GM12878 (cell line): ENCODE measurements around the gene SGIP1. TPM values are rescaled to one million over a fixed set of nuclear protein-coding genes. Genes with fewer than 3 reads are reported as not detected.

ENCODE experiments used
- ATAC-seq: fragments of 200-7000 bp; cut with Tn5 transposase; 3 replicates; pipeline ENCODE4 v1.9.1; 2020; ENCODE audit warnings: mild to moderate bottlenecking, moderate library complexity
- BruUV-seq: library from RNA; stranded (reverse); fragments of 400-500 nt; replicated peaks from 2 replicates; lab custom pipeline; 2021; lab: Mats Ljungman, UMichigan
- CTCF ChIA-PET: fragments of 300-600 bp; sonication (Branson Sonifier 250); formaldehyde crosslinking; extraction: SDS; loops from one replicate; lab custom pipeline; 2021; ENCODE audit warnings: inconsistent platforms; lab: Yijun Ruan, JAX
- POLR2A ChIA-PET: fragments of 350-600 bp; formaldehyde crosslinking; extraction: SDS; loops from one replicate; lab custom pipeline; 2021; ENCODE audit warnings: inconsistent platforms; lab: Charles Lee
- RAD21 ChIA-PET: fragments of 300-600 bp; sonication (Branson Sonifier 250); formaldehyde crosslinking; loops from one replicate; lab custom pipeline; 2023; ENCODE audit warnings: antibody characterized with exemption; ENCODE audit not compliant: unreplicated experiment; lab: Charles Lee
- SMC1A ChIA-PET: fragments of 300-600 bp; sonication (Branson Sonifier 250); formaldehyde crosslinking; loops from one replicate; lab custom pipeline; 2023; ENCODE audit not compliant: unreplicated experiment, uncharacterized antibody; lab: Charles Lee
- DNase-seq: peaks from one replicate; pipeline ENCODE4 v3.0.0-alpha.2; 2011; ENCODE audit warnings: low read depth, low spot score
- FAIRE-seq: peaks from 3 replicates; lab custom pipeline; 2011; peaks lifted over from hg19 to GRCh38; lab: Jason Lieb, UNC
- H2AFZ ChIP-seq: 2 replicates; pipeline ENCODE4 v1.6.0; 2011; ENCODE audit warnings: low read depth, low read length, control low read depth; ENCODE audit not compliant: control insufficient read depth
- H3K27ac ChIP-seq: 2 replicates; pipeline ENCODE4 v1.5.1; 2011; ENCODE audit warnings: control low read depth; ENCODE audit not compliant: control insufficient read depth, insufficient read depth
- H3K27me3 ChIP-seq, 2 experiments: replicated peaks in 1 of 2; 2 replicates each; pipeline versions ENCODE4 v1.6.0 to v1.6.1; 2011; ENCODE audit warnings: low read length in 1 of 2; ENCODE audit not compliant: control insufficient read depth in 2 of 2, insufficient read depth in 2 of 2
- H3K36me3 ChIP-seq, 2 experiments: 2 replicates each; pipeline ENCODE4 v1.5.1; 2011; ENCODE audit warnings: low read length in 1 of 2; ENCODE audit not compliant: control insufficient read depth in 2 of 2, insufficient read depth in 2 of 2
- H3K4me1 ChIP-seq: 2 replicates; pipeline ENCODE4 v1.6.1; 2011; ENCODE audit warnings: mild to moderate bottlenecking, low read length, moderate library complexity, mixed read lengths; ENCODE audit not compliant: control insufficient read depth, insufficient read depth
- H3K4me2 ChIP-seq: 2 replicates; pipeline ENCODE4 v1.6.0; 2011; ENCODE audit warnings: control low read depth; ENCODE audit not compliant: control insufficient read depth, insufficient read depth
- H3K4me3 ChIP-seq: fragments of 200-600 bp; sonication (generic); 2 replicates; pipeline ENCODE4 v1.5.1; 2016
- H3K79me2 ChIP-seq: 2 replicates; pipeline ENCODE4 v1.6.0; 2011; ENCODE audit warnings: low read length; ENCODE audit not compliant: control insufficient read depth, insufficient read depth
- H3K9ac ChIP-seq: 2 replicates; pipeline ENCODE4 v1.8.0; 2011; ENCODE audit warnings: low read length, control low read depth, mixed read lengths; ENCODE audit not compliant: control insufficient read depth, insufficient read depth
- H3K9me3 ChIP-seq: replicated peaks from 3 replicates; pipeline ENCODE4 v1.5.1; 2011; ENCODE audit warnings: mild to moderate bottlenecking, low read length; ENCODE audit not compliant: control insufficient read depth, insufficient read depth
- H4K20me1 ChIP-seq: 2 replicates; pipeline ENCODE4 v1.6.0; 2011; ENCODE audit not compliant: control insufficient read depth, insufficient read depth
- CHD2 ChIP-seq: IDR thresholded peaks from 2 replicates; pipeline ENCODE4 v1.6.1; 2011; ENCODE audit warnings: low read depth, low read length, improper control_type of control experiment, borderline replicate concordance
- CTCF ChIP-seq, 3 experiments: IDR thresholded peaks in 2 of 3; conservative IDR thresholded peaks in 1 of 3; 2 replicates each; pipeline ENCODE4 v1.5.1; 2011; ENCODE audit warnings: low read depth in 3 of 3, low read length in 3 of 3, mild to moderate bottlenecking in 3 of 3, control low read depth in 2 of 3, moderate library complexity in 2 of 3, inconsistent platforms in 1 of 3, mixed read lengths in 1 of 3; ENCODE audit not compliant: control insufficient read depth in 2 of 3, insufficient read depth in 1 of 3; ENCODE audit errors: extremely low read depth in 1 of 3
- DPF2 ChIP-seq: fragments of 450-650 bp; IDR thresholded peaks from 2 replicates; pipeline ENCODE4 v1.6.1; 2017; ENCODE audit warnings: mild to moderate bottlenecking
- IRF3 ChIP-seq: fragments of 450-650 bp; IDR thresholded peaks from 2 replicates; pipeline ENCODE4 v1.6.1; 2014; ENCODE audit warnings: mild to moderate bottlenecking
- JUND ChIP-seq: IDR thresholded peaks from 2 replicates; pipeline ENCODE4 v1.6.1; 2012; ENCODE audit warnings: low read depth, mild to moderate bottlenecking, low read length, improper control_type of control experiment, moderate library complexity
- KDM1A ChIP-seq: fragments of 200-600 bp; sonication (generic); IDR thresholded peaks from 2 replicates; pipeline ENCODE4 v1.6.1; 2016; ENCODE audit warnings: borderline replicate concordance
- MEF2A ChIP-seq: IDR thresholded peaks from 2 replicates; pipeline ENCODE4 v1.6.1; 2011; ENCODE audit warnings: low read depth, mild to moderate bottlenecking, low read length, moderate library complexity; ENCODE audit not compliant: insufficient read depth
- MXI1 ChIP-seq: fragments of 150-350 bp; IDR thresholded peaks from 2 replicates; pipeline ENCODE4 v1.6.1; 2011; ENCODE audit warnings: low read depth, mild to moderate bottlenecking, inconsistent platforms, low read length, improper control_type of control experiment
- NRF1 ChIP-seq: conservative IDR thresholded peaks from 2 replicates; pipeline ENCODE4 v1.6.1; 2011; ENCODE audit warnings: mild to moderate bottlenecking, low read depth, low read length, improper control_type of control experiment
- POLR2A ChIP-seq: IDR thresholded peaks from 2 replicates; pipeline ENCODE4 v1.6.1; 2011; ENCODE audit warnings: low read depth, mild to moderate bottlenecking, low read length
- POLR2AphosphoS2 ChIP-seq: IDR thresholded peaks from 2 replicates; pipeline ENCODE4 v1.6.1; 2011; ENCODE audit warnings: low read depth, mild to moderate bottlenecking, low read length, improper control_type of control experiment, moderate library complexity
- RAD21 ChIP-seq: IDR thresholded peaks from 2 replicates; pipeline ENCODE4 v1.6.1; 2011; ENCODE audit warnings: mild to moderate bottlenecking, low read depth, low read length, moderate library complexity; ENCODE audit not compliant: insufficient read depth
- RCOR1 ChIP-seq: conservative IDR thresholded peaks from 2 replicates; pipeline ENCODE4 v1.6.1; 2012; ENCODE audit warnings: low read depth, low read length, improper control_type of control experiment
- SMC3 ChIP-seq: IDR thresholded peaks from 2 replicates; pipeline ENCODE4 v1.6.1; 2011; ENCODE audit warnings: low read length, improper control_type of control experiment, borderline replicate concordance
- SPI1 ChIP-seq: IDR thresholded peaks from 2 replicates; pipeline ENCODE4 v1.6.1; 2011; ENCODE audit warnings: low read depth, mild to moderate bottlenecking, low read length, moderate library complexity, borderline replicate concordance; ENCODE audit not compliant: insufficient read depth
- ZSCAN29 ChIP-seq: fragments of 450-650 bp; IDR thresholded peaks from 2 replicates; pipeline ENCODE4 v1.6.1; 2017; ENCODE audit warnings: mild to moderate bottlenecking, moderate library complexity
- WGBS: methylation state at CpG from one replicate; pipeline ENCODE4 v1.1.6; 2016; ENCODE audit warnings: low lambda C conversion rate; ENCODE audit not compliant: insufficient replicate concordance, insufficient coverage; ENCODE audit errors: missing lambda C conversion rate; 5-methylcytosine and 5-hydroxymethylcytosine counted together
- in situ Hi-C: fragments of 300-500 bp; cut with MboI; formaldehyde crosslinking; loops from 9 replicates; pipeline ENCODE4 v1.14.3; 2018; ENCODE audit warnings: mixed read lengths
- intact Hi-C: fragments of 100-400 bp; cut with micrococcal nuclease; formaldehyde crosslinking; loops from one replicate; pipeline ENCODE4 v1.14.2; 2022; ENCODE audit not compliant: unreplicated experiment
- polyA plus RNA-seq, 11 experiments: library from polyadenylated mRNA; depleted of rRNA in 4 of 11; unstranded in 6 of 11; stranded (reverse) in 5 of 11; fragments of >200 nt; fragmentation: Nextera tagmentation in 4 of 11; fragmentation: Illumina TruSeq in 1 of 11; extraction: Ambion mirVana in 4 of 11; extraction: Trizol in 1 of 11; gene quantifications; 1 replicate in 1 of 11; 2 replicates in 10 of 11; pipeline versions ENCODE4 v1.2.1 to v1.2.3, GENCODE V29; 2011 to 2016; ENCODE audit warnings: inconsistent platforms in 2 of 11, missing spikeins in 2 of 11, low read depth in 1 of 11
- total RNA-seq, 4 experiments: library from RNA; depleted of rRNA in 3 of 4; stranded (reverse); fragments of >200 nt in 3 of 4; fragmentation: Illumina TruSeq in 1 of 4; extraction: Trizol in 1 of 4; gene quantifications; 2 replicates each; pipeline versions ENCODE4 v1.2.1 to v1.2.3, GENCODE V29; 2013 to 2021
- TF ChIP-seq, protein P1 (sequence below): fragments of 450-650 bp; IDR thresholded peaks from 2 replicates; pipeline ENCODE4 v1.6.1; 2017; ENCODE audit warnings: antibody characterized with exemption, mild to moderate bottlenecking, moderate library complexity

Gene SGIP1
- total and polyA plus RNA-seq, 10 of the 15 experiments (the other 5 are each of a cell fraction or from before 2014, with no cell fraction given), result 0.15 TPM; not detected in 9

GRCh38 chr1:66725885-66726665 is 192.1 kb downstream of the SGIP1 start:
- RAD21 ChIA-PET, result interaction anchor here (1.0 to 2.7 kb wide), 4 partner anchors 12 to 280 kb away, joined by 3 to 6 read pairs (median 4); no protein-coding TSS in a partner anchor
- SMC1A ChIA-PET, result interaction anchor here (1.0 to 2.7 kb wide), 7 partner anchors 7 to 476 kb away, joined by 3 to 11 read pairs (median 3); no protein-coding TSS in a partner anchor
- intact Hi-C loops, result loop anchor here (1.0 to 5.0 kb wide), 4 partner anchors 119 to 767 kb away; no protein-coding TSS in a partner anchor
- FAIRE-seq (peak; percentile 68), ATAC-seq (peak; percentile 93), DNase-seq (peak; percentile 26)
- no TSS peak for BruUV-seq
- no peak overlapping the region for H3K9ac ChIP-seq
- no peak overlapping the region for H3K4me2 ChIP-seq
- H3K9me3 ChIP-seq, result no peaks in the 10 kb centered on the region
- in situ Hi-C loops, result loop anchor here (10.0 kb wide), 1 partner anchor 471 kb away; no protein-coding TSS in a partner anchor
- H3K79me2 ChIP-seq, result no peaks in the 10 kb centered on the region
- 14% methylated on average over 9 of the region's 9 CpGs for WGBS
- no peaks in the 10 kb centered on the region for H3K36me3 ChIP-seq
- POLR2A ChIA-PET, result no interaction called here
- no peaks in the 10 kb centered on the region for H4K20me1 ChIP-seq
- peaks cover 0 to 8% of the 10 kb centered on the region in 2 experiments; a peak in 1 of 4 replicates for H3K27me3 ChIP-seq
- H3K4me1 ChIP-seq, result no peaks in the 10 kb centered on the region
- CTCF ChIA-PET, result interaction anchor here (0.6 to 2.6 kb wide), 19 partner anchors 8 to 768 kb away, joined by 3 to 7 read pairs (median 4); no protein-coding TSS in a partner anchor
- H3K4me3 ChIP-seq, result no peak overlapping the region
- H3K27ac ChIP-seq, result no peak overlapping the region
- no peak overlapping the region for H2AFZ ChIP-seq
- TF ChIP-seq POLR2A, result no peak
- TF ChIP-seq, protein P1, sequence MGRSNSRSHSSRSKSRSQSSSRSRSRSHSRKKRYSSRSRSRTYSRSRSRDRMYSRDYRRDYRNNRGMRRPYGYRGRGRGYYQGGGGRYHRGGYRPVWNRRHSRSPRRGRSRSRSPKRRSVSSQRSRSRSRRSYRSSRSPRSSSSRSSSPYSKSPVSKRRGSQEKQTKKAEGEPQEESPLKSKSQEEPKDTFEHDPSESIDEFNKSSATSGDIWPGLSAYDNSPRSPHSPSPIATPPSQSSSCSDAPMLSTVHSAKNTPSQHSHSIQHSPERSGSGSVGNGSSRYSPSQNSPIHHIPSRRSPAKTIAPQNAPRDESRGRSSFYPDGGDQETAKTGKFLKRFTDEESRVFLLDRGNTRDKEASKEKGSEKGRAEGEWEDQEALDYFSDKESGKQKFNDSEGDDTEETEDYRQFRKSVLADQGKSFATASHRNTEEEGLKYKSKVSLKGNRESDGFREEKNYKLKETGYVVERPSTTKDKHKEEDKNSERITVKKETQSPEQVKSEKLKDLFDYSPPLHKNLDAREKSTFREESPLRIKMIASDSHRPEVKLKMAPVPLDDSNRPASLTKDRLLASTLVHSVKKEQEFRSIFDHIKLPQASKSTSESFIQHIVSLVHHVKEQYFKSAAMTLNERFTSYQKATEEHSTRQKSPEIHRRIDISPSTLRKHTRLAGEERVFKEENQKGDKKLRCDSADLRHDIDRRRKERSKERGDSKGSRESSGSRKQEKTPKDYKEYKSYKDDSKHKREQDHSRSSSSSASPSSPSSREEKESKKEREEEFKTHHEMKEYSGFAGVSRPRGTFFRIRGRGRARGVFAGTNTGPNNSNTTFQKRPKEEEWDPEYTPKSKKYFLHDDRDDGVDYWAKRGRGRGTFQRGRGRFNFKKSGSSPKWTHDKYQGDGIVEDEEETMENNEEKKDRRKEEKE, result no peak
- no peak for TF ChIP-seq SPI1
- no peak for TF ChIP-seq RCOR1
- TF ChIP-seq MEF2A, result no peak
- peak; percentile 89 for TF ChIP-seq RAD21
- no peak for TF ChIP-seq CHD2
- TF ChIP-seq JUND, result no peak
- TF ChIP-seq ZSCAN29, result no peak
- TF ChIP-seq DPF2, result no peak
- no peak for TF ChIP-seq IRF3
- TF ChIP-seq SMC3, result peak; percentile 68; the same call in 1 of the 2 replicates
- TF ChIP-seq CTCF (IDR thresholded peaks at IDR 0.05 in 2 of 3, conservative IDR thresholded peaks at IDR 0.05 in 1 of 3; ENCODE audit: control insufficient read depth in 2 of 3, extremely low read depth in 1 of 3, insufficient read depth in 1 of 3, low read depth in 3 of 3, low read length in 3 of 3), result peak; percentile 89 to 93 (median 90)
- no peak for TF ChIP-seq KDM1A
- no peak for TF ChIP-seq NRF1
- no peak for TF ChIP-seq MXI1
- no peak for TF ChIP-seq POLR2AphosphoS2
